Kidney epithelial cell (primary cell): ENCODE results near the gene MANSC1. TPM values are rescaled to one million over a fixed set of nuclear protein-coding genes. Genes with fewer than 3 reads are reported as not detected.

ENCODE experiments used
- DNase-seq: peaks from one replicate; pipeline ENCODE4 v3.0.0-alpha.2; 2010; ENCODE audit warnings: low read depth
- H3K27me3 ChIP-seq: 2 replicates; pipeline ENCODE4 v1.6.0; 2011; ENCODE audit warnings: low read length; ENCODE audit not compliant: control insufficient read depth, insufficient read depth
- H3K36me3 ChIP-seq: 2 replicates; pipeline ENCODE4 v1.5.1; 2011; ENCODE audit warnings: low read length; ENCODE audit not compliant: control insufficient read depth, insufficient read depth
- H3K4me3 ChIP-seq: 2 replicates; pipeline ENCODE4 v1.5.1; 2011; ENCODE audit warnings: low read depth, mild to moderate bottlenecking, control low read depth, low read length
- CTCF ChIP-seq: IDR thresholded peaks from 2 replicates; pipeline ENCODE4 v1.5.1; 2011; ENCODE audit warnings: mild to moderate bottlenecking, moderate library complexity, low read length, control low read depth, inconsistent platforms; ENCODE audit not compliant: insufficient read depth, poor library complexity, severe bottlenecking
- total RNA-seq: library from RNA; depleted of rRNA; stranded (reverse); fragments of >200 nt; gene quantifications from 2 replicates; pipeline ENCODE4 v1.2.3, GENCODE V29; 2015

The MANSC1 gene
- total RNA-seq, 1 donor from 2014 or later: 5.8 TPM

- Histone ChIP-seq H3K4me3 (no peak overlapping the region), H3K27me3 (no peaks in the 10 kb centered on the region), H3K36me3 (no peaks in the 10 kb centered on the region)
- TF ChIP-seq CTCF: no peak
- no peak for DNase-seq
Measured at GRCh38 chr12:12366701-12367481, 16.8 kb upstream of the MANSC1 start.

GRCh38 chr12:12365931-12366431, 15.9 kb upstream of the MANSC1 start:
- H3K27me3 ChIP-seq: no peaks in the 10 kb centered on the region
- no peak for TF ChIP-seq CTCF

GRCh38 chr12:12365446-12365802, 15.4 kb upstream of the MANSC1 start:
- no peak for DNase-seq
- TF ChIP-seq CTCF: no peak
- Histone ChIP-seq H3K27me3 (no peaks in the 10 kb centered on the region), H3K36me3 (no peaks in the 10 kb centered on the region), H3K4me3 (no peak overlapping the region)

More at GRCh38 chr12:12365931-12366431, 15.9 kb upstream of the MANSC1 start:
- H3K36me3 ChIP-seq: no peaks in the 10 kb centered on the region
- H3K4me3 ChIP-seq: no peak overlapping the region
- DNase-seq: no peak

GRCh38 chr12:12364787-12365445, 14.9 kb upstream of the MANSC1 start:
- Histone ChIP-seq H3K36me3 (no peaks in the 10 kb centered on the region), H3K4me3 (no peak overlapping the region), H3K27me3 (no peaks in the 10 kb centered on the region)
- DNase-seq: no peak
- no peak for TF ChIP-seq CTCF

- Histone ChIP-seq H3K27me3 (no peaks in the 10 kb centered on the region), H3K4me3 (no peak overlapping the region), H3K36me3 (no peaks in the 10 kb centered on the region)
- no peak for TF ChIP-seq CTCF
- no peak for DNase-seq
Measured at GRCh38 chr12:12358528-12358927, 8.5 kb upstream of the MANSC1 start.
